Activated naive CD8-positive, alpha-beta T cell (primary cell): ENCODE results near the gene CYB5R3.
"Not testable (repeated sequence)": the region's sequence is repeated elsewhere in the genome, so short reads cannot be mapped to it uniquely, and the experiment has no call there.

Source experiments
- H3K27ac Mint-ChIP-seq: one replicate; pipeline ENCODE4 v1.8.0; 2021; ENCODE audit warnings: mixed read lengths
- H3K27me3 Mint-ChIP-seq: one replicate; pipeline ENCODE4 v1.8.0; 2021; ENCODE audit warnings: mixed read lengths
- H3K36me3 Mint-ChIP-seq: one replicate; pipeline ENCODE4 v1.8.0; 2021; ENCODE audit warnings: mixed read lengths
- H3K4me1 Mint-ChIP-seq: one replicate; pipeline ENCODE4 v1.8.0; 2021; ENCODE audit warnings: low read depth, mixed read lengths
- H3K4me3 Mint-ChIP-seq: one replicate; pipeline ENCODE4 v1.8.0; 2021; ENCODE audit warnings: mild to moderate bottlenecking, mixed read lengths
- H3K9me3 Mint-ChIP-seq: one replicate; pipeline ENCODE4 v1.8.0; 2021; ENCODE audit warnings: low read depth, mixed read lengths

The CYB5R3 gene

GRCh38 chr22:42612336-42612735 lies 36.9 kb downstream of the CYB5R3 start:
- Mint-ChIP-seq H3K27ac (peak overlapping the region; percentile 100), H3K27me3 (no peaks in the 10 kb centered on the region), H3K4me1 (peaks cover 66% of the 10 kb centered on the region), H3K36me3 (peaks cover 8% of the 10 kb centered on the region), H3K4me3 (peak overlapping the region; percentile 100), H3K9me3 (no peaks in the 10 kb centered on the region)

- Mint-ChIP-seq H3K27me3 (no peaks in the 10 kb centered on the region), H3K36me3 (peaks cover 10% of the 10 kb centered on the region), H3K9me3 (no peaks in the 10 kb centered on the region), H3K4me1 (peaks cover 65% of the 10 kb centered on the region), H3K27ac (peak overlapping the region; percentile 25), H3K4me3 (peak overlapping the region; percentile 53)
Measured at GRCh38 chr22:42611051-42611450, 38.1 kb downstream of the CYB5R3 start.

- no peaks in the 10 kb centered on the region for H3K27me3 Mint-ChIP-seq
- no peaks in the 10 kb centered on the region for H3K9me3 Mint-ChIP-seq
- H3K27ac Mint-ChIP-seq: no peak overlapping the region
- peaks cover 10% of the 10 kb centered on the region for H3K36me3 Mint-ChIP-seq
- peak overlapping the region; percentile 32 for H3K4me3 Mint-ChIP-seq
- peaks cover 65% of the 10 kb centered on the region for H3K4me1 Mint-ChIP-seq
Measured at GRCh38 chr22:42610186-42610585, 39.0 kb downstream of the CYB5R3 start.

GRCh38 chr22:42608823-42609361 lies 40.3 kb downstream of the CYB5R3 start:
- no peaks in the 10 kb centered on the region for H3K9me3 Mint-ChIP-seq
- no peaks in the 10 kb centered on the region for H3K27me3 Mint-ChIP-seq
- H3K27ac Mint-ChIP-seq: peak overlapping the region; percentile 46
- H3K4me3 Mint-ChIP-seq: peak overlapping the region; percentile 49
- H3K4me1 Mint-ChIP-seq: peaks cover 68% of the 10 kb centered on the region
- peaks cover 10% of the 10 kb centered on the region for H3K36me3 Mint-ChIP-seq

- H3K4me3 Mint-ChIP-seq: peak overlapping the region; percentile 49
- H3K9me3 Mint-ChIP-seq: no peaks in the 10 kb centered on the region
- peak overlapping the region; percentile 46 for H3K27ac Mint-ChIP-seq
Measured at GRCh38 chr22:42608136-42608822, 40.9 kb downstream of the CYB5R3 start.

GRCh38 chr22:42607641-42608040 lies 41.6 kb downstream of the CYB5R3 start:
- H3K36me3 Mint-ChIP-seq, H3K27me3 Mint-ChIP-seq, H3K4me3 Mint-ChIP-seq, H3K9me3 Mint-ChIP-seq, H3K27ac Mint-ChIP-seq: not testable (repeated sequence)
- H3K4me1 Mint-ChIP-seq: peaks cover 66% of the 10 kb centered on the region

More at GRCh38 chr22:42608136-42608822, 40.9 kb downstream of the CYB5R3 start:
- Mint-ChIP-seq H3K36me3 (peaks cover 10% of the 10 kb centered on the region), H3K4me1 (peaks cover 68% of the 10 kb centered on the region), H3K27me3 (no peaks in the 10 kb centered on the region)

- peaks cover 51% of the 10 kb centered on the region for H3K4me1 Mint-ChIP-seq
- no peak overlapping the region for H3K4me3 Mint-ChIP-seq
- H3K27me3 Mint-ChIP-seq: no peaks in the 10 kb centered on the region
- peaks cover 5% of the 10 kb centered on the region for H3K36me3 Mint-ChIP-seq
- no peak overlapping the region for H3K27ac Mint-ChIP-seq
- no peaks in the 10 kb centered on the region for H3K9me3 Mint-ChIP-seq
Measured at GRCh38 chr22:42604403-42604802, 44.8 kb downstream of the CYB5R3 start.

GRCh38 chr22:42603427-42603826 lies 45.8 kb downstream of the CYB5R3 start:
- H3K27me3 Mint-ChIP-seq: no peaks in the 10 kb centered on the region
- no peaks in the 10 kb centered on the region for H3K9me3 Mint-ChIP-seq
- H3K4me3 Mint-ChIP-seq: no peak overlapping the region
- peak overlapping the region; percentile 72 for H3K27ac Mint-ChIP-seq
- H3K36me3 Mint-ChIP-seq: peaks cover 5% of the 10 kb centered on the region
- H3K4me1 Mint-ChIP-seq: peaks cover 41% of the 10 kb centered on the region

GRCh38 chr22:42602470-42602869 lies 46.7 kb downstream of the CYB5R3 start:
- no peak overlapping the region for H3K27ac Mint-ChIP-seq
- peaks cover 5% of the 10 kb centered on the region for H3K36me3 Mint-ChIP-seq
- H3K27me3 Mint-ChIP-seq: no peaks in the 10 kb centered on the region

GRCh38 chr22:42601879-42602465 lies 47.2 kb downstream of the CYB5R3 start:
- Mint-ChIP-seq H3K27me3 (no peaks in the 10 kb centered on the region), H3K4me1 (peaks cover 36% of the 10 kb centered on the region), H3K4me3 (no peak overlapping the region), H3K27ac (peak overlapping the region; percentile 50), H3K9me3 (no peaks in the 10 kb centered on the region), H3K36me3 (peaks cover 5% of the 10 kb centered on the region)

More at GRCh38 chr22:42602470-42602869, 46.7 kb downstream of the CYB5R3 start:
- Mint-ChIP-seq H3K4me1 (peaks cover 36% of the 10 kb centered on the region), H3K4me3 (no peak overlapping the region), H3K9me3 (no peaks in the 10 kb centered on the region)

- Mint-ChIP-seq H3K4me1 (peaks cover 9% of the 10 kb centered on the region), H3K27me3 (no peaks in the 10 kb centered on the region), H3K36me3 (peaks cover 3% of the 10 kb centered on the region), H3K9me3 (no peaks in the 10 kb centered on the region), H3K4me3 (no peak overlapping the region), H3K27ac (no peak overlapping the region)
Measured at GRCh38 chr22:42596863-42597530, 52.2 kb downstream of the CYB5R3 start.

- no peaks in the 10 kb centered on the region for H3K27me3 Mint-ChIP-seq
- peaks cover 5% of the 10 kb centered on the region for H3K4me1 Mint-ChIP-seq
- H3K27ac Mint-ChIP-seq: peak overlapping the region; percentile 22
- H3K36me3 Mint-ChIP-seq: no peaks in the 10 kb centered on the region
- no peaks in the 10 kb centered on the region for H3K9me3 Mint-ChIP-seq
- no peak overlapping the region for H3K4me3 Mint-ChIP-seq
Measured at GRCh38 chr22:42596336-42596735, 52.9 kb downstream of the CYB5R3 start.

- no peaks in the 10 kb centered on the region for H3K9me3 Mint-ChIP-seq
- H3K36me3 Mint-ChIP-seq: no peaks in the 10 kb centered on the region
- H3K4me3 Mint-ChIP-seq: no peak overlapping the region
- peaks cover 5% of the 10 kb centered on the region for H3K4me1 Mint-ChIP-seq
- H3K27me3 Mint-ChIP-seq: no peaks in the 10 kb centered on the region
- H3K27ac Mint-ChIP-seq: peak overlapping the region; percentile 34
Measured at GRCh38 chr22:42595434-42595833, 53.8 kb downstream of the CYB5R3 start.

- Mint-ChIP-seq H3K9me3 (no peaks in the 10 kb centered on the region), H3K27ac (peak overlapping the region; percentile 16), H3K27me3 (no peaks in the 10 kb centered on the region), H3K36me3 (peaks cover 2% of the 10 kb centered on the region), H3K4me3 (no peak overlapping the region), H3K4me1 (no peaks in the 10 kb centered on the region)
Measured at GRCh38 chr22:42591987-42592386, 57.2 kb downstream of the CYB5R3 start.

GRCh38 chr22:42587588-42588175 lies 61.5 kb downstream of the CYB5R3 start:
- Mint-ChIP-seq H3K4me1 (no peaks in the 10 kb centered on the region), H3K9me3 (no peaks in the 10 kb centered on the region), H3K4me3 (no peak overlapping the region), H3K27ac (no peak overlapping the region), H3K27me3 (no peaks in the 10 kb centered on the region), H3K36me3 (peaks cover 5% of the 10 kb centered on the region)
